Mesendoderm (in vitro differentiated cells): ENCODE results near the gene MGAT5.
A peak's percentile ranks its signal among the peaks of the same experiment; 100 is the strongest.

Experiments
- DNase-seq: peaks from one replicate; pipeline ENCODE4 v3.0.0; 2013
- H2AK5ac ChIP-seq: 2 replicates; pipeline ENCODE4 v1.6.1; 2013; ENCODE audit warnings: low read length, inconsistent platforms
- H2BK120ac ChIP-seq: 2 replicates; pipeline ENCODE4 v1.6.1; 2013; ENCODE audit warnings: low read depth, mild to moderate bottlenecking, low read length, moderate library complexity, mixed read lengths
- H2BK15ac ChIP-seq: replicated peaks from 2 replicates; pipeline ENCODE4 v1.6.1; 2013; ENCODE audit warnings: low read depth, mild to moderate bottlenecking, moderate library complexity
- H2BK5ac ChIP-seq: 2 replicates; pipeline ENCODE4 v1.6.1; 2013; ENCODE audit warnings: low read length, inconsistent platforms
- H3K18ac ChIP-seq: 2 replicates; pipeline ENCODE4 v1.6.1; 2013; ENCODE audit warnings: mild to moderate bottlenecking, low read length, mixed read lengths
- H3K23ac ChIP-seq: one replicate; pipeline ENCODE4 v1.6.1; 2013; ENCODE audit warnings: low read length
- H3K27ac ChIP-seq: 2 replicates; pipeline ENCODE4 v1.5.1; 2013; ENCODE audit warnings: low read depth, mild to moderate bottlenecking, inconsistent platforms, low read length, moderate library complexity
- H3K27me3 ChIP-seq: 2 replicates; pipeline ENCODE4 v1.6.1; 2013; ENCODE audit warnings: low read length, control low read depth, mild to moderate bottlenecking, inconsistent platforms; ENCODE audit not compliant: insufficient read depth, poor library complexity
- H3K36me3 ChIP-seq: 2 replicates; pipeline ENCODE4 v1.6.1; 2013; ENCODE audit warnings: low read length, inconsistent platforms; ENCODE audit not compliant: control insufficient read depth, insufficient read depth
- H3K4ac ChIP-seq: one replicate; pipeline ENCODE4 v1.6.1; 2013; ENCODE audit warnings: low read depth, mild to moderate bottlenecking, low read length, moderate library complexity
- H3K4me1 ChIP-seq: 2 replicates; pipeline ENCODE4 v1.6.1; 2013; ENCODE audit warnings: low read depth, low read length, inconsistent platforms; ENCODE audit not compliant: control insufficient read depth
- H3K4me2 ChIP-seq: 2 replicates; pipeline ENCODE4 v1.6.1; 2013; ENCODE audit warnings: low read length
- H3K4me3 ChIP-seq: 2 replicates; pipeline ENCODE4 v1.5.1; 2013; ENCODE audit warnings: mild to moderate bottlenecking, low read length
- H3K56ac ChIP-seq: one replicate; pipeline ENCODE4 v1.6.1; 2013; ENCODE audit warnings: low read length
- H3K79me1 ChIP-seq: 2 replicates; pipeline ENCODE4 v1.6.1; 2013; ENCODE audit warnings: low read length, inconsistent platforms
- H3K79me2 ChIP-seq: 2 replicates; pipeline ENCODE4 v1.6.1; 2013; ENCODE audit warnings: mild to moderate bottlenecking, low read length; ENCODE audit not compliant: control insufficient read depth, insufficient read depth
- H3K9ac ChIP-seq: 2 replicates; pipeline ENCODE4 v1.6.1; 2013; ENCODE audit warnings: low read length, inconsistent platforms
- H4K5ac ChIP-seq: one replicate; pipeline ENCODE4 v1.6.1; 2013; ENCODE audit warnings: low read length
- H4K8ac ChIP-seq: one replicate; pipeline ENCODE4 v1.6.1; 2013; ENCODE audit warnings: low read depth, mild to moderate bottlenecking, control low read depth, low read length, moderate library complexity
- WGBS: extraction: QIAGEN DNeasy Blood & Tissue Kit; methylation state at CpG from one replicate; pipeline ENCODE4 v1.1.7; 2013; ENCODE audit warnings: low lambda C conversion rate, missing lambda C conversion rate; ENCODE audit not compliant: insufficient coverage; ENCODE audit errors: extremely low coverage; 5-methylcytosine and 5-hydroxymethylcytosine counted together

The MGAT5 gene

GRCh38 chr2:134284119-134284670, 30.3 kb downstream of the MGAT5 start:
- no peak overlapping the region for H3K27ac ChIP-seq
- no peak overlapping the region for H3K23ac ChIP-seq
- H3K4me1 ChIP-seq: no peaks in the 10 kb centered on the region
- no peak overlapping the region for H4K8ac ChIP-seq
- no peak overlapping the region for H2AK5ac ChIP-seq
- WGBS: no CpG with 5 or more reads among the region's 1 CpG
- no peak overlapping the region for H2BK5ac ChIP-seq
- H3K18ac ChIP-seq: no peak overlapping the region
- DNase-seq: no peak
- no peaks in the 10 kb centered on the region for H3K36me3 ChIP-seq
- no peaks in the 10 kb centered on the region for H3K79me2 ChIP-seq
- no peak overlapping the region for H3K56ac ChIP-seq
- no peak overlapping the region for H3K4ac ChIP-seq
- peaks cover 2% of the 10 kb centered on the region for H3K79me1 ChIP-seq
- no peak overlapping the region for H3K4me2 ChIP-seq
- H2BK15ac ChIP-seq: no peak overlapping the region
- H4K5ac ChIP-seq: no peak overlapping the region
- H3K9ac ChIP-seq: no peak overlapping the region
- H2BK120ac ChIP-seq: no peak overlapping the region
- no peak overlapping the region for H3K4me3 ChIP-seq
- H3K27me3 ChIP-seq: no peaks in the 10 kb centered on the region

DNA sequence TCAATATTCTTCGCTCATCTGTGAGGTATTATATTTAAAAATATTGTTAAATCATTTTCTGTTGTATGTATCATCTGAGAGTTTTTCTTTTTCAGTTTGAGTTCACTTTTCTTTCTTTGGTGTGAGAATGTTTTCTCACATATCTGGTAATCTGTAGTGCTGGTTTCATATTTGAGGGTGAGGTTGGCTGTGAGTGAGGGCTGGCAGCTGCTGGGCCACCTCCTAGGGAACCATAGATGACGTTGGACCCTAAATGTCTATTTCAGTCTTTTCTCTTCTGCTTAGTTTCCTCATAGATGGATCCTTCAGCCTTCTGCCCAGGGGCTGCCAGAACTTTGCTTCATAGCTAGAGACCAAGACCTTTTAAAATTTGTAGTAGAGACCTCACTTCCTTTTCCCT, 33.5 kb downstream of the MGAT5 start:
- H2BK15ac ChIP-seq: no peak overlapping the region
- no peak overlapping the region for H3K4me2 ChIP-seq
- no peaks in the 10 kb centered on the region for H3K27me3 ChIP-seq
- H2BK120ac ChIP-seq: no peak overlapping the region
- no peaks in the 10 kb centered on the region for H3K4me1 ChIP-seq
- no CpG with 5 or more reads among the region's 2 CpGs for WGBS
- H3K56ac ChIP-seq: no peak overlapping the region
- DNase-seq: no peak
- no peak overlapping the region for H3K23ac ChIP-seq
- no peak overlapping the region for H3K9ac ChIP-seq
- H3K4ac ChIP-seq: no peak overlapping the region
- H4K5ac ChIP-seq: no peak overlapping the region
- H2AK5ac ChIP-seq: no peak overlapping the region
- no peak overlapping the region for H3K4me3 ChIP-seq
- peaks cover 6% of the 10 kb centered on the region for H3K79me1 ChIP-seq
- no peak overlapping the region for H2BK5ac ChIP-seq
- no peak overlapping the region for H4K8ac ChIP-seq
- no peak overlapping the region for H3K27ac ChIP-seq
- no peaks in the 10 kb centered on the region for H3K79me2 ChIP-seq
- no peak overlapping the region for H3K18ac ChIP-seq
- H3K36me3 ChIP-seq: no peaks in the 10 kb centered on the region

DNA sequence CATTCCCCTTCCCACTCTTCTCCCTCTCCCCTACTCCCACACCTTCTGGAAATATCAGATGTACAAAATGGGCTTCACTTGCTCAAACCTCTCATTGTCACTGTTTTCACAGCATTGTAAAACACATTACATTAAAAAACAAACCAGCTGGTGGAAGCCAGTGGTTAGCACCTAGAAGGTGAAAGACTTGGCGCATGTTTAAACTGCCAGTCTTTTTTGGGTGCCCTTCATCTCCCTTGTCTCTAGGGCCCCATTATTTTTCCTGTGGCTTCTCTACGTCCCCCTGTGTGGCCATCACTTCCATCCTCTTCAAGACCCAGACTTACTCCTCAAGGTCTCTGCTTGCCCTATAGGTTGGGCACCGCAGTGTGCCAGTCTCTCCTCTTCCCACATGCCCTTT, 34.9 kb downstream of the MGAT5 start:
- Histone ChIP-seq H2BK120ac (no peak overlapping the region), H3K56ac (no peak overlapping the region), H3K27me3 (no peaks in the 10 kb centered on the region), H3K4me1 (no peaks in the 10 kb centered on the region), H3K4me3 (no peak overlapping the region), H3K4me2 (no peak overlapping the region), H3K23ac (no peak overlapping the region), H2BK5ac (no peak overlapping the region), H3K79me2 (no peaks in the 10 kb centered on the region), H3K4ac (no peak overlapping the region), H3K36me3 (no peaks in the 10 kb centered on the region), H3K27ac (no peak overlapping the region), H3K9ac (no peak overlapping the region), H3K18ac (no peak overlapping the region), H2BK15ac (no peak overlapping the region), H4K5ac (no peak overlapping the region), H2AK5ac (no peak overlapping the region), H4K8ac (no peak overlapping the region), H3K79me1 (peaks cover 6% of the 10 kb centered on the region)
- no peak for DNase-seq
- no CpG with 5 or more reads among the region's 3 CpGs for WGBS

- no peak overlapping the region for H3K4me2 ChIP-seq
- H4K8ac ChIP-seq: no peak overlapping the region
- no peaks in the 10 kb centered on the region for H3K36me3 ChIP-seq
- WGBS: no CpG with 5 or more reads among the region's 6 CpGs
- no peak overlapping the region for H3K27ac ChIP-seq
- H4K5ac ChIP-seq: no peak overlapping the region
- no peak overlapping the region for H2BK15ac ChIP-seq
- H3K27me3 ChIP-seq: no peaks in the 10 kb centered on the region
- H3K4me1 ChIP-seq: no peaks in the 10 kb centered on the region
- H3K4ac ChIP-seq: no peak overlapping the region
- no peak overlapping the region for H2BK120ac ChIP-seq
- H3K79me2 ChIP-seq: no peaks in the 10 kb centered on the region
- no peak for DNase-seq
- H2AK5ac ChIP-seq: no peak overlapping the region
- H3K18ac ChIP-seq: no peak overlapping the region
- H3K9ac ChIP-seq: no peak overlapping the region
- no peak overlapping the region for H3K4me3 ChIP-seq
- H3K56ac ChIP-seq: no peak overlapping the region
- H3K23ac ChIP-seq: no peak overlapping the region
- H2BK5ac ChIP-seq: no peak overlapping the region
- peaks cover 6% of the 10 kb centered on the region for H3K79me1 ChIP-seq
Observed at GRCh38 chr2:134289225-134289624, 35.4 kb downstream of the MGAT5 start.

DNA sequence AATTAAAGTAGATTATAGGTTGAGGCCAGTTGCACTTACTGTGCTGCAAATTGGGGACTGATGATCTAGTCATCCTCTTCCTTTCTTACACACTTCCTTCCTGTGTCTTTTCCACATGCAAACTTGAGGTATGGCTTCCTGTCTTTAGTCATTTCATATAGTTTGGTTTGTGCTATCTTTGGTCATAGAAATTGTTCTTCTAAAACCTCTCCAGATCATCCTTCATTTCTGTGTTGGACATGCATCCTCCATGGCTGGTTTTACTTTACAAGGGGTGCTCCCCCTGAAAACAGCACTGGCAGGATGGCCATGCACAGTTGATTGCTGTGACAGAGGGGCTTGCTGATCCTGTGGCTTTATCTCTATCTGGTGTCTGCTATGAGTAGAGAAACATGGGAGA, 36.5 kb downstream of the MGAT5 start:
- no peak overlapping the region for H3K27ac ChIP-seq
- no peaks in the 10 kb centered on the region for H3K79me2 ChIP-seq
- no peaks in the 10 kb centered on the region for H3K27me3 ChIP-seq
- H3K18ac ChIP-seq: no peak overlapping the region
- H3K4ac ChIP-seq: no peak overlapping the region
- H2AK5ac ChIP-seq: no peak overlapping the region
- no peak overlapping the region for H4K8ac ChIP-seq
- H2BK5ac ChIP-seq: no peak overlapping the region
- H3K79me1 ChIP-seq: peaks cover 6% of the 10 kb centered on the region
- no peak overlapping the region for H2BK120ac ChIP-seq
- H3K23ac ChIP-seq: no peak overlapping the region
- no peak overlapping the region for H3K4me3 ChIP-seq
- H3K9ac ChIP-seq: no peak overlapping the region
- no peak overlapping the region for H2BK15ac ChIP-seq
- H3K4me2 ChIP-seq: no peak overlapping the region
- H3K4me1 ChIP-seq: no peaks in the 10 kb centered on the region
- DNase-seq: no peak
- no peak overlapping the region for H4K5ac ChIP-seq
- no peak overlapping the region for H3K56ac ChIP-seq
- no peaks in the 10 kb centered on the region for H3K36me3 ChIP-seq

GRCh38 chr2:134292514-134292913, 38.6 kb downstream of the MGAT5 start:
- H3K4me2 ChIP-seq: no peak overlapping the region
- no peak overlapping the region for H3K56ac ChIP-seq
- H3K36me3 ChIP-seq: no peaks in the 10 kb centered on the region
- no CpG with 5 or more reads among the region's 3 CpGs for whole genome bisulfite sequencing
- H3K4me1 ChIP-seq: no peaks in the 10 kb centered on the region
- H2BK120ac ChIP-seq: no peak overlapping the region
- no peak overlapping the region for H2AK5ac ChIP-seq
- no peak overlapping the region for H4K5ac ChIP-seq
- H3K79me1 ChIP-seq: peaks cover 7% of the 10 kb centered on the region
- H3K23ac ChIP-seq: no peak overlapping the region
- H3K9ac ChIP-seq: no peak overlapping the region
- no peaks in the 10 kb centered on the region for H3K79me2 ChIP-seq
- no peak overlapping the region for H3K4ac ChIP-seq
- H3K27me3 ChIP-seq: no peaks in the 10 kb centered on the region
- no peak overlapping the region for H3K27ac ChIP-seq
- H2BK5ac ChIP-seq: no peak overlapping the region
- no peak overlapping the region for H3K4me3 ChIP-seq
- no peak overlapping the region for H3K18ac ChIP-seq
- H4K8ac ChIP-seq: no peak overlapping the region
- no peak overlapping the region for H2BK15ac ChIP-seq
- DNase-seq: peak; percentile 38
